ENCODE data around the gene COL11A2.

DNA sequence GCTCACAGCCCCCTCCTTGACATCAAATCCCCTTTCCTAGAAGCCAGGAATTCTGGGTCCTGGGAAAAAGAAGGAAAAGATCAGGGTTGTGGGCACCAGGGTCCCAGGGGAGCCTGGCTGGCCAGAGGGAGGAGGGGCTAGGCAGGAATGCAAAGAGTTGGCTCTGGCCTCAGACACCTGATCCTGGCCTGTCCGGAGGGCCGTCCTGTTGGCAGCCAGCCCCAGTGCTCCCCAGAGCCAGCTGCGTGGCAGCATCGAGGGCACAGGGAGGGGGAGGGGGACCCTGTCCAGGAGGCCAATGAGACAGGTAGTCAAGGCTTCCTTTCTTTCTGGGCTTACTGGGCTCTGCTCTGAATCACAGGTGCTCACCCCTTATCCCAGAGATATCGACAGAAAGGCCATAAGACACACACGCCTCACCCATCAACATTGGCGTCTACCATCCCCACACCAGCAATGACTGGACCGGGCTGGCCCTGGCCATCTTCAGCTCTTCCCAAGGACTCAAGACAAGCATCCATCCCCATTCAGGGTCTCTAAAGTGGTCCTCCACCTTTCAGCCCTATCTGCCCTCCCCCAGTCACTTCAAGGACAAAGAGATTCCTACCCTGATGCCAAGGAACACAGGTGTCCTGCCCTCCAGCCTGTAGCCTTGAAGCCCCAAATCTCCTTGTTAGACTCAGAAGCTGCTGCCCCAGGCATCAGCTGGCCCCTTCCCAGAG is 723 bp downstream of the COL11A2 start:
- TF ChIP-seq GATA2 (IDR thresholded peaks at IDR 0.05; ENCODE audit: low read depth, low read length) = no peak
- no peak for TF ChIP-seq GATA3 (IDR thresholded peaks at IDR 0.05; ENCODE audit: low read depth, low read length)
